Measurements from ENCODE around the gene NFKBIZ.
A peak's percentile ranks its signal among the peaks of the same experiment; 100 is the strongest.

The NFKBIZ gene

GRCh38 chr3:101823525-101823924, 25.8 kb upstream of the NFKBIZ start:
- no peak overlapping the region for H3K27ac ChIP-seq
- DNase-seq (ENCODE audit: low read depth, low spot score), result no peak

- no peak for DNase-seq (ENCODE audit: low read depth, low spot score)
- H3K27ac ChIP-seq, result no peak overlapping the region
Observed at GRCh38 chr3:101824702-101825101, 24.6 kb upstream of the NFKBIZ start.

- H3K27ac ChIP-seq, result peak overlapping the region; percentile 67
- no peak for DNase-seq (ENCODE audit: low read depth, low spot score)
Observed at GRCh38 chr3:101825904-101826445, 23.3 kb upstream of the NFKBIZ start.

GRCh38 chr3:101827211-101828174, 21.8 kb upstream of the NFKBIZ start:
- peak overlapping the region; percentile 67 for H3K27ac ChIP-seq
- no peak for DNase-seq (ENCODE audit: low read depth, low spot score)

- H3K27ac ChIP-seq, result peak overlapping the region; percentile 67
- no peak for DNase-seq (ENCODE audit: low read depth, low spot score)
Observed at GRCh38 chr3:101828276-101828675, 21.0 kb upstream of the NFKBIZ start.

GRCh38 chr3:101828691-101829436, 20.4 kb upstream of the NFKBIZ start:
- DNase-seq (ENCODE audit: low read depth, low spot score), result no peak
- H3K27ac ChIP-seq, result no peak overlapping the region

- no peak overlapping the region for H3K27ac ChIP-seq
- DNase-seq (ENCODE audit: low read depth, low spot score), result no peak
Observed at GRCh38 chr3:101829437-101829830, 19.9 kb upstream of the NFKBIZ start.

GRCh38 chr3:101829874-101830273, 19.4 kb upstream of the NFKBIZ start:
- no peak for DNase-seq (ENCODE audit: low read depth, low spot score)
- H3K27ac ChIP-seq, result no peak overlapping the region

GRCh38 chr3:101833446-101833974, 15.8 kb upstream of the NFKBIZ start:
- DNase-seq (ENCODE audit: low read depth, low spot score), result no peak
- H3K27ac ChIP-seq, result no peak overlapping the region

GRCh38 chr3:101835676-101836075, 13.6 kb upstream of the NFKBIZ start:
- DNase-seq (ENCODE audit: low read depth, low spot score), result no peak
- no peak overlapping the region for H3K27ac ChIP-seq

GRCh38 chr3:101836160-101836559, 13.2 kb upstream of the NFKBIZ start:
- no peak for DNase-seq (ENCODE audit: low read depth, low spot score)
- H3K27ac ChIP-seq, result no peak overlapping the region

- H3K27ac ChIP-seq, result no peak overlapping the region
- no peak for DNase-seq (ENCODE audit: low read depth, low spot score)
Observed at GRCh38 chr3:101836652-101837598, 12.4 kb upstream of the NFKBIZ start.

GRCh38 chr3:101838691-101839090, 10.6 kb upstream of the NFKBIZ start:
- H3K27ac ChIP-seq, result no peak overlapping the region
- no peak for DNase-seq (ENCODE audit: low read depth, low spot score)

GRCh38 chr3:101840066-101840465, 9.2 kb upstream of the NFKBIZ start:
- DNase-seq (ENCODE audit: low read depth, low spot score), result no peak
- H3K27ac ChIP-seq, result no peak overlapping the region

GRCh38 chr3:101842245-101842934, 6.9 kb upstream of the NFKBIZ start:
- DNase-seq (ENCODE audit: low read depth, low spot score), result no peak
- H3K27ac ChIP-seq, result no peak overlapping the region

GRCh38 chr3:101842935-101843330, 6.4 kb upstream of the NFKBIZ start:
- DNase-seq (ENCODE audit: low read depth, low spot score), result no peak
- H3K27ac ChIP-seq, result no peak overlapping the region

- DNase-seq (ENCODE audit: low read depth, low spot score), result no peak
- H3K27ac ChIP-seq, result no peak overlapping the region
Observed at GRCh38 chr3:101845425-101845824, 3.9 kb upstream of the NFKBIZ start.

- no peak for DNase-seq (ENCODE audit: low read depth, low spot score)
- peak overlapping the region; percentile 95 for H3K27ac ChIP-seq
Observed at GRCh38 chr3:101846709-101847108, 2.6 kb upstream of the NFKBIZ start.

- no peak for DNase-seq (ENCODE audit: low read depth, low spot score)
- H3K27ac ChIP-seq, result peak overlapping the region; percentile 95
Observed at GRCh38 chr3:101847328-101847727, 2.0 kb upstream of the NFKBIZ start.
